ENCODE measurements around the gene FCN3.

DNA sequence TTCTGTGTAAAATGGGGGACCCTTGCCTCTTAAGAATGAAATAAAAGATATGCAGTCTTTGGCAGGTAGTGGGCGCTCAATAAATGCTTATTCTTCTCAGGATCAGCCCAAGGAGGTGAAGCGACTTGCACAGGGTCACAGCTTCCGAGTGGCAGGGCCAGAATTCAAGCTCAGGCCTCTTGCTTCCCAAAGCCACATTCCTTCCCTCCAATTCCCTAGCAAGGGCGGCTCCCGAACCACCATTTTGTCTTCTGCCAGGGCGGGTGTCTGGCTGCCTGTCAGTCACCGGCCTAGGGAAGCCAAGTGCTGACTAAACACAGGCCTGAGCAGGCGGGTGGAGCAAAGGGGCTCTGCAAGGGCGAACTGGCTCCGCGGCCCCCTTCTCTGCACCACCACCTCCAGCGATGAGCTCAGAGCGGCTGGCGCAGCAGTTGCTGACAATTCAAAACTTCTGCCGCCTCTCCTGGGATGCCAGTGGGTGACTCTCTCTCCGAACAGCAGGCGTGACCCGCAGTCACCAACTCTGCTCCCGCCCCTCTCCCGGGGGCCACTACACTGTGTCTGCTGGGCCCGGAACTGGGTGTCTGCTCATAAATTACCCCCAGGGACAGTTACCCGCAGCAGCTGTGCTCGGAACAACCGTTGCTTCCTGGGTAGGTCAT is 28.6 kb upstream of the FCN3 start:
- TF ChIP-seq CTCF (IDR thresholded peaks at IDR 0.05): peak in 5 of 6 experiments; percentile 23 to 60 (median 31)
- no peak for TF ChIP-seq POLR2A (IDR thresholded peaks at IDR 0.05)
